GM18858 (cell line): ENCODE measurements around the gene CALML6.

Source experiments
- ATAC-seq: cut with Tn5 transposase; IDR thresholded peaks from one replicate; pipeline ENCODE4 v1.9.1; 2021; ENCODE audit not compliant: unreplicated experiment

Gene CALML6

DNA sequence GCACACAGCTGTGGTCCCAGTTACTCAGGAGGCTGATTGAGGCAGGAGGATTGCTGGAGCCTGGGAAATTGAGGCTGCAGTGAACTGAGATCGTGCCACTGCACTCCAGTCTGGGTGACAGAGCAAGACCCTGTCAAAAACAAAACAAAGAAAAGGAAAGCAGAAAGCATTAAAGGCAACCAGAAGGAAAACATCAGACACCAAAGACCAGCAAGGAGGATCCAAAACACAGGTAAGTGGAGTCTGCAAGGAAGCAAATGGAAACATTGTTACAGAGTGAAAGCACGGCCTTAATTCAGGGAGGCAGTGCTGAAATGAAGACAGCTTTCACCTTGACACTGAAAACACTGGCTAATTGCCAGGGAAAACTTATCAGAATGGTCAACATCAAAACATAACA is 47.7 kb downstream of the CALML6 start:
- ATAC-seq, result no peak

DNA sequence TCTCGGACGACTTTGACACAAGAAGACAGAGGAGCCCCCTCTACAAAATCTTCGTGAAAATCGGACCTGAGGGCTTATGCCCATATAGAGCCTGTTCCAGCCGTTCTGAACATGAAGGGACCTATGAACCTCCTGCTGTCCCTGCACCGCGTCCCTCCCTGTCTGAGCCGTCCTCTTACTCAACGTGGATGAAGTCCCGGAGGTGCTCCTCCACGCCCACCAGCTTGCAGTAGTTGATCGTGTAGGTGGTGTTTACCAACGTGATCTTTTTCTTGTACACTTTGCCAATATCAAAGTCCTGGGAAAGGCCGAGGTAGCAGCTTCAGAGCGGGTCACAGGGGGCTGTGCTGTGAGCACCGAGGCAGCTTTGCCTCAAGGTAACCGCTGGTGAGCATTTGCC is 48.5 kb downstream of the CALML6 start:
- no peak for ATAC-seq

DNA sequence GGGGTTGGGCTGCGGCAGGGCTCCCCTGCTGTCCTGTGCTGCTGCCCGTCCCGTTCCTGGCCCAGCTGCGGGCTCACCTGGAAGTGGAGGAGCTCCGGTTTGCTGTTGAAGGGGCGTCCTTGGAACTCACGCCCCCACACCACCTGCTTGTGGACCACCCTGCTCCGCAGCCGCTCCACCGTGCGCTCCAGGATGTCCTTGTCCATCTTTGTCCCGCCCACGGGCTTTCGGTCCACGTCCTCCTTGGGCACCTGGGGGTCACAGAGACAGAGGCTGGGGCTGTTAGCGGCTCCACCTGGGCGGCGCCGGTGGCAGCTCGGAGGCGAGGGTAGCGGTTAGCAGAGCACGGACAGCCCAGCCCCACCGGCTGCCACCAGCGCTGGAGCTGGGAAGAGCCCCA is 49.8 kb downstream of the CALML6 start:
- no peak for ATAC-seq

DNA sequence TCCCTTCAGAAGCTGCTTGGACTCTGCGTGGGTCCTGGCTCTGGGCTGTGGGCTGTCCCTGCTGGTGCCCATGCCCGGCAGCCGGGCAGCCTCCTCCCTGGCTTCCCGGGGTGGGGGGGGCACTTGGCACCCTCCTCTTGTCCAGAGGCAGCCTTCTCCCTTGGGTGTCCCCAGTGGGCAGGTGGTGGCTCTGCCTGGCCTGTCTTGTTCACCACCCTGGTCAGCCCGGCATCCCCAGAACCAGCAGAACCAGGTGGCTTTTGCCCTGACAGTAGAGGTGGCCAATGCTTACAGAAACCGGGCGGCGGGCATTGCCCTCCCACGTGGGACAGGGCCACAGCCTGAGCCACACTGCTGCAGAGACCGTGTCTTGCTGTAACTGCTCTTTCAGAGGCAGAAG is 50.5 kb downstream of the CALML6 start:
- ATAC-seq, result no peak

DNA sequence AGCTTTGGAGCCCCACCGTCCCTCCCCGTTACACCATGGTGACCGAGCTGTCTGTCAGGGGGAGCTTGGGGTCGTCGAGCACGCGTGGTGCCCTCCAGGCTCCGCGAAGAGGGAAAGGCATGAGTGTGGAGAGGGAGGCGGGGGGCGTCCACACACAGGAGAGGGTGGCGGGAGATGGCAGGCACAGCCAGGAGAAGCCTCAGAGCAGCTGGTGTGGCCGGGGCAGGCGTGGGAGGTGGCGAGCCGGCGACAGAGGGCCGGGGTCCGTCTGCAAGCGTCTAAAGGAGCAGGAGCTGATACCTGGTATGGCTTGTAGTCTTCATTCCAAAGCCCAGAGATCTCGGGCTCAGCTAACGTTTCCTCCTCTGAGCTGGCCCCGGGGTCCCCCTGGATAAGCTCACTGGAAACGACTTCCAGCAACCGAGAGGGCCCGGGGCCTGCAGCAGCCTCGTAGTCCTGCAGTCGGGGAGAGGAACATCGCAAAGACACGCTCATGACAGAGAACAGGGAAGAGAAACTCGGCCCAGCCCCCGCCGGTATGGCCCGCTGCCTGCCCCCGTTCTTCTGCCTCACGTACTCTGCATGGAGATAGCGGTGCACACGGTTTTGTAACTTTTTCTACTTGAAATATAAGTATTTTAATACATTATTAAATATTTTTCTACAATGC is 51.1 kb downstream of the CALML6 start:
- ATAC-seq, result no peak
